Prostate gland (tissue), 2 donors: Measurements from ENCODE around the gene ELMO1. TPM values are rescaled to one million over a fixed set of nuclear protein-coding genes. Genes with fewer than 3 reads are reported as not detected.

ENCODE experiments used
- DNase-seq: peaks from one replicate; pipeline ENCODE4 v3.0.0-alpha.2; 2019; ENCODE audit warnings: low spot score
- H3K27ac ChIP-seq, 2 donors: fragments of 200-600 bp; sonication (generic); 2 replicates each; pipeline ENCODE4 v1.5.1; 2017 to 2019
- H3K27me3 ChIP-seq: fragments of 200-600 bp; sonication (generic); replicated peaks from 2 replicates; pipeline ENCODE4 v1.5.1; 2019; ENCODE audit not compliant: insufficient read depth
- H3K36me3 ChIP-seq, 2 donors: fragments of 200-600 bp; sonication (generic); 1 replicate in 1 of 2; 2 replicates in 1 of 2; pipeline versions ENCODE4 v1.5.1 to v1.8.1; 2017 to 2019
- H3K4me1 ChIP-seq: fragments of 200-600 bp; sonication (generic); replicated peaks from 2 replicates; pipeline ENCODE4 v1.5.1; 2019
- H3K4me3 ChIP-seq, 2 donors: fragments of 200-600 bp; sonication (generic); 2 replicates each; pipeline ENCODE4 v1.5.1; 2017 to 2019
- H3K9me3 ChIP-seq: fragments of 200-600 bp; sonication (generic); 2 replicates; pipeline ENCODE4 v1.5.1; 2017
- CTCF ChIP-seq, 4 experiments: fragments of 200-600 bp in 2 of 4; fragments of 450-650 bp in 2 of 4; sonication (generic) in 2 of 4; IDR thresholded peaks; 1 replicate in 3 of 4; 2 replicates in 1 of 4; pipeline ENCODE4 v1.5.1; 2016 to 2019; ENCODE audit warnings: antibody characterized with exemption in 4 of 4, mild to moderate bottlenecking in 2 of 4, moderate library complexity in 2 of 4
- POLR2A ChIP-seq: fragments of 450-650 bp; IDR thresholded peaks from one replicate; pipeline ENCODE4 v1.6.1; 2016; ENCODE audit warnings: antibody characterized with exemption, mild to moderate bottlenecking
- POLR2AphosphoS5 ChIP-seq: sonication (generic); formaldehyde crosslinking; IDR thresholded peaks from one replicate; pipeline ENCODE4 v1.6.1; 2017; ENCODE audit warnings: antibody characterized with exemption
- WGBS: methylation state at CpG from one replicate; pipeline ENCODE4 v1.1.5; 2018; 5-methylcytosine and 5-hydroxymethylcytosine counted together
- intact Hi-C: fragments of 100-400 bp; cut with DNase I; formaldehyde crosslinking; loops from one replicate; pipeline ENCODE4 v1.14.2; 2022
- total RNA-seq, 2 donors: library from RNA; depleted of rRNA; stranded (reverse); fragments of >200 nt; gene quantifications; one replicate each; pipeline ENCODE4 v1.1.0, GENCODE V29; 2016

The ELMO1 gene
- total RNA-seq, 2 donors from 2014 or later: 6.7 to 19.3 TPM

GRCh38 chr7:37273891-37274290 lies 174.8 kb downstream of the ELMO1 start:
- intact Hi-C loops: no loop called here
- DNase-seq: no peak
- WGBS: 81% methylated on average over 2 of the region's 2 CpGs

GRCh38 chr7:37269711-37270508 lies 178.8 kb downstream of the ELMO1 start:
- WGBS: 72% methylated on average over 6 of the region's 6 CpGs
- intact Hi-C loops: no loop called here
- no peak for DNase-seq

More at GRCh38 chr7:37273891-37274290, 174.8 kb downstream of the ELMO1 start:
- Histone ChIP-seq H3K27me3 (no peaks in the 10 kb centered on the region), H3K4me3 (no peak overlapping the region), H3K9me3 (no peaks in the 10 kb centered on the region), H3K4me1 (no peaks in the 10 kb centered on the region), H3K27ac (no peak overlapping the region), H3K36me3 (no peaks in the 10 kb centered on the region)
- TF ChIP-seq POLR2A: no peak
- TF ChIP-seq POLR2AphosphoS5: no peak
- TF ChIP-seq CTCF (IDR thresholded peaks at IDR 0.05): no peak

GRCh38 chr7:37267251-37267650 lies 181.4 kb downstream of the ELMO1 start:
- 94% methylated on average over 8 of the region's 8 CpGs for WGBS
- H3K27ac ChIP-seq: no peak overlapping the region
- TF ChIP-seq CTCF (IDR thresholded peaks at IDR 0.05) (no peak), POLR2AphosphoS5 (no peak), POLR2A (no peak)
- no peaks in the 10 kb centered on the region for H3K9me3 ChIP-seq
- H3K4me3 ChIP-seq: no peak overlapping the region
- H3K36me3 ChIP-seq: no peaks in the 10 kb centered on the region
- no peaks in the 10 kb centered on the region for H3K27me3 ChIP-seq
- intact Hi-C loops: no loop called here
- no peak for DNase-seq
- H3K4me1 ChIP-seq: no peaks in the 10 kb centered on the region

More at GRCh38 chr7:37269711-37270508, 178.8 kb downstream of the ELMO1 start:
- no peak overlapping the region for H3K4me3 ChIP-seq
- H3K27me3 ChIP-seq: no peaks in the 10 kb centered on the region
- H3K4me1 ChIP-seq: no peaks in the 10 kb centered on the region
- H3K9me3 ChIP-seq: no peaks in the 10 kb centered on the region
- no peak overlapping the region for H3K27ac ChIP-seq
- no peak for TF ChIP-seq POLR2A
- no peak for TF ChIP-seq POLR2AphosphoS5
- no peak for TF ChIP-seq CTCF (IDR thresholded peaks at IDR 0.05)
- no peaks in the 10 kb centered on the region for H3K36me3 ChIP-seq

GRCh38 chr7:37265876-37266275 lies 182.8 kb downstream of the ELMO1 start:
- 85% methylated on average over 7 of the region's 7 CpGs for WGBS
- no peak for DNase-seq
- Histone ChIP-seq H3K4me1 (no peaks in the 10 kb centered on the region), H3K27ac (no peak overlapping the region), H3K9me3 (no peaks in the 10 kb centered on the region), H3K27me3 (no peaks in the 10 kb centered on the region), H3K4me3 (no peak overlapping the region), H3K36me3 (no peaks in the 10 kb centered on the region)
- intact Hi-C loops: no loop called here
- TF ChIP-seq POLR2A (no peak), CTCF (IDR thresholded peaks at IDR 0.05) (no peak), POLR2AphosphoS5 (no peak)

- Histone ChIP-seq H3K4me1 (no peaks in the 10 kb centered on the region), H3K9me3 (no peaks in the 10 kb centered on the region), H3K4me3 (no peak overlapping the region), H3K27ac (no peak overlapping the region), H3K36me3 (no peaks in the 10 kb centered on the region), H3K27me3 (no peaks in the 10 kb centered on the region)
- TF ChIP-seq POLR2AphosphoS5 (no peak), POLR2A (no peak)
- intact Hi-C loops: no loop called here
- 100% methylated on average over 1 of the region's 1 CpG for WGBS
- no peak for DNase-seq
Measured at GRCh38 chr7:37265006-37265405, 183.7 kb downstream of the ELMO1 start.
